Activated CD8-positive, alpha-beta memory T cell treated with anti-CD3 and anti-CD28 coated beads, Interleukin-2, amount 10 ng/mL, durations not matched to agents 7 days and 5 days (primary cell): ENCODE results near the gene GPX4. TPM values are rescaled to one million over a fixed set of nuclear protein-coding genes. Genes with fewer than 3 reads are reported as not detected.

Source experiments
- ATAC-seq: fragments of 150-1000 bp; cut with Tn5 transposase; one replicate; pipeline ENCODE4 v1.10.0; 2021; ENCODE audit warnings: moderate library complexity
- CTCF ChIA-PET: fragments of 350-600 bp; sonication (Branson Sonifier 250); formaldehyde crosslinking; loops from one replicate; lab custom pipeline; 2021; ENCODE audit warnings: antibody characterized with exemption; lab: Charles Lee
- DNase-seq: peaks from one replicate; pipeline ENCODE4 v3.0.0-alpha.2; 2020
- H3K27ac Mint-ChIP-seq: one replicate; pipeline ENCODE4 v1.8.0; 2021; ENCODE audit warnings: mild to moderate bottlenecking, mixed read lengths
- H3K27me3 Mint-ChIP-seq: one replicate; pipeline ENCODE4 v1.8.0; 2021; ENCODE audit warnings: mixed read lengths
- H3K36me3 Mint-ChIP-seq: one replicate; pipeline ENCODE4 v1.8.0; 2021; ENCODE audit warnings: mild to moderate bottlenecking, mixed read lengths
- H3K4me1 Mint-ChIP-seq: one replicate; pipeline ENCODE4 v1.8.0; 2021; ENCODE audit warnings: mixed read lengths
- H3K4me3 Mint-ChIP-seq: one replicate; pipeline ENCODE4 v1.8.0; 2021; ENCODE audit warnings: mild to moderate bottlenecking, moderate library complexity, mixed read lengths
- H3K9me3 Mint-ChIP-seq: one replicate; pipeline ENCODE4 v1.8.0; 2022; ENCODE audit warnings: low read depth, mixed read lengths
- total RNA-seq, 2 experiments: library from RNA; stranded (reverse); gene quantifications; one replicate each; pipeline ENCODE4 v1.2.3, GENCODE V29; 2021

Gene GPX4
- total RNA-seq, 2 experiments from 2014 or later: 143 to 217 TPM

DNA sequence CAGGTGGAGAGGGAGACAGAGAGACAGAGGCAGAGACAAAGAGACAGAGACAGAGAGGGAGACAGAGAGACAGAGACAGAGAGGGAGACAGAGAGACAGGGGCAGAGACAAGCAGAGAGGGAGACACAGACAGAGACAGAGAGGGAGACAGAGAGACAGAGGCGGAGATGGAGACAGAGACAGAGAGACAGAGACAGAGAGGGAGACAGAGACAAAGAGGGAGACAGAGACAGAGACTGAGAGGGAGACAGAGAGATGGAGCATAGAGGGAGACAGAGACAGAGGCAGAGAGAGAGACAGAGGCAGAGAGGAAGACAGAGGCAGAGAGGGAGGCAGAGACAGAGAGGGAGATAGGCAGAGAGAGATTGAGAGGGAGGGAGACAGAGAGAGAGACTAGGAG, 40.9 kb downstream of the GPX4 start:
- Mint-ChIP-seq H3K36me3 (peaks cover 27% of the 10 kb centered on the region), H3K4me3 (no peak overlapping the region), H3K4me1 (peaks cover 4% of the 10 kb centered on the region), H3K27me3 (no peaks in the 10 kb centered on the region), H3K9me3 (peaks cover 3% of the 10 kb centered on the region), H3K27ac (no peak overlapping the region)
- CTCF ChIA-PET: no interaction called here
- DNase-seq (no peak), ATAC-seq (no peak)

DNA sequence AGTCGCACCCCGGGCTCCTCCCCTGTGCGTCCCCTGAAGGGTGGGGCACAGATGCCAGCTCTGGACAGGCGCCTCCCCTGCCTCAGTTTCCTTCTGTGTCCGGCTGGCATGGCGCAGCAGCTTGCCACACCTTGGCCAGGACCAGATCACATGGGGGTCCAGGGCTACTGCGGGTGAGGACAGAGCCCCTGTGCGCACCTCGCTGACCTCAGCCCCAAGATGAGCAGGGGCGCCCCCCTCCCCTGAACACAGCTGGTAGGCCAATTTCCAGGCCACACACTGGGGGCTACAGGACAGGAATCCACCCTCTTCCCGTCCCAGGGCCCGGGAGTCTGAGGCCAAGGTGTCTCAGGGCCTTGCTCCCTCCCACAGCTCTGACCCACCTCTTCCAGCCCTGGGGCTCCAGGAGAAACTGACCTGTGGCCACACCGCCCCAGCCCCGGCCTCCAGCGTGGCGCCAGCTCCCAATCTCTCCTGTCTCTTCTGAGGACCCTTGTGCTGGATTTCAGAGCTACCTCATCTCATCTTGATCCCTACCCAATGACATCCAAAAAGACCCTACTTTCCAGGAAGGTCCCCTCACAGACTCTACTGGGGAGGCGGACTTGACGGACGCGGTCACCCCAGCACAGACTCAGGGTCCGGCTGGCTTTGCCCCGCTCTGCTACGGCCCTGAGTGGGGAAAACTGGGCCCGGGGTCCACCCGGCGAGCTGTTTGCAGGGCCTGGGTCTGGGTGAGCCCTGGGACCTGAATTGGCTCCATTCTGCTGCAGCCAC, 42.0 kb downstream of the GPX4 start:
- CTCF ChIA-PET: no interaction called here
- no peaks in the 10 kb centered on the region for H3K27me3 Mint-ChIP-seq
- H3K4me1 Mint-ChIP-seq: peaks cover 4% of the 10 kb centered on the region
- DNase-seq: no peak
- peaks cover 3% of the 10 kb centered on the region for H3K9me3 Mint-ChIP-seq
- no peak overlapping the region for H3K27ac Mint-ChIP-seq
- no peak for ATAC-seq
- H3K4me3 Mint-ChIP-seq: no peak overlapping the region
- peaks cover 24% of the 10 kb centered on the region for H3K36me3 Mint-ChIP-seq

DNA sequence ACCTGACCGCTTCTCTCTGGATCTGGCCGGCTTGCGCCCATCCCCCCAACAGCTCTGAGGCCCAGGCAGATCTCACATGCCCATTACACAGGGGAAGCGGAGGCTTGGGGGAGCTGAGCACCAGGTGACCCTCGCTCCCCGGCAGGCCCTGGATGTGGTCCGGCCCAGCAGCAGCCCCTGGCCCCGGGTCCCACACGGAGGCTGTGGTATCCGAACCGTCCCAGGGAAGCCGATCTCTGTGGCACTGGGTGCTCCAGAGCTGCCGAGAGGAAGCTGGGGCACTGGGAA, 42.6 kb downstream of the GPX4 start:
- Mint-ChIP-seq H3K4me1 (peaks cover 4% of the 10 kb centered on the region), H3K4me3 (no peak overlapping the region), H3K9me3 (peaks cover 3% of the 10 kb centered on the region), H3K27ac (no peak overlapping the region), H3K36me3 (peaks cover 24% of the 10 kb centered on the region), H3K27me3 (no peaks in the 10 kb centered on the region)
- no peak for DNase-seq
- ATAC-seq: no peak
- CTCF ChIA-PET: no interaction called here

DNA sequence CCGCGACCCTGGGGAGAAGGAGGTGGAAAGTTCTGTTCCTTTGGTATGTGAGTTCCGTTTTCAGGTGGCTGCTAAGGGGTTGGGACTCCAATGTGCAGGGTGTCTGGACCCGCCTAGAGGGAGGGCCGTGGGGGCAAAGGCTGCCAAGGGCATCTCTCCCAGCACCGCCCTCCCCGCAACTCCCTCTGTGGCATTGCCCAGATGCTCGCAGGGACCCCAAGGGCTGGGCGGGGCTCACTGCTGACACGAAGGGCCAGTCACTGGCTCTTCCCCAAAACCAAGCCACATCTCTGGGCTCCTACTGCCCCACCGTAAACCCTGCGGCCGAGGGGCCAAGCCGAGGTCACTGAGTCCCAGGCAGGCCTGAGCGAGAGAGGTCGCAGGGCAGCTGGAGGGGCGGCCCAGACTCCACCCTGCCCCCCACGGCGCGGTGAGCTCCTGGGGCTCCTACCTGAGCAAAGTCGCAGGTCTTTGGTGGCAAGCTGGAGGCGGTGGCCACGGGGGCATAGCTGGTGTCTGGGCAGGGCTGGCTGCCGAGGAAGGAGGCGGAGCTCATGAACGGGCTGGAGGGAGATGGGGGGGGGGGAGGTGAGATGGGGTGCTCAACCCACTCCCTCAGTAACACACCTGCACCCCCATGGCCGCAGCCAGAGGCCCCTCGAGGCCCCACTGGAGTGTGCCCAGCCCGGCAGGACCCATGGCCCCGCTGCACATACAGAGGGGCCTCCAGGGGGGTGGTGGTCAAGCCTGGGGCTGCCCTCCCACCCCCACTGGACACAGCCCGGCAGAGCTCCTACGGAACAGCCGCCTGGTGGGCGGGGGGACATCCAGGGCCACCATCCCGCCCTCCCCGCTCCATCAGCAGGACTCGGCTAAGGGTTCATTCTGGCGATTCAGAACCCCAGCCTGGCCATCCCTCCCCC, 43.3 kb downstream of the GPX4 start:
- DNase-seq (no peak), ATAC-seq (no peak)
- no peaks in the 10 kb centered on the region for H3K9me3 Mint-ChIP-seq
- H3K36me3 Mint-ChIP-seq: peaks cover 24% of the 10 kb centered on the region
- no peak overlapping the region for H3K27ac Mint-ChIP-seq
- CTCF ChIA-PET: no interaction called here
- no peak overlapping the region for H3K4me3 Mint-ChIP-seq
- no peaks in the 10 kb centered on the region for H3K27me3 Mint-ChIP-seq
- H3K4me1 Mint-ChIP-seq: peaks cover 4% of the 10 kb centered on the region

DNA sequence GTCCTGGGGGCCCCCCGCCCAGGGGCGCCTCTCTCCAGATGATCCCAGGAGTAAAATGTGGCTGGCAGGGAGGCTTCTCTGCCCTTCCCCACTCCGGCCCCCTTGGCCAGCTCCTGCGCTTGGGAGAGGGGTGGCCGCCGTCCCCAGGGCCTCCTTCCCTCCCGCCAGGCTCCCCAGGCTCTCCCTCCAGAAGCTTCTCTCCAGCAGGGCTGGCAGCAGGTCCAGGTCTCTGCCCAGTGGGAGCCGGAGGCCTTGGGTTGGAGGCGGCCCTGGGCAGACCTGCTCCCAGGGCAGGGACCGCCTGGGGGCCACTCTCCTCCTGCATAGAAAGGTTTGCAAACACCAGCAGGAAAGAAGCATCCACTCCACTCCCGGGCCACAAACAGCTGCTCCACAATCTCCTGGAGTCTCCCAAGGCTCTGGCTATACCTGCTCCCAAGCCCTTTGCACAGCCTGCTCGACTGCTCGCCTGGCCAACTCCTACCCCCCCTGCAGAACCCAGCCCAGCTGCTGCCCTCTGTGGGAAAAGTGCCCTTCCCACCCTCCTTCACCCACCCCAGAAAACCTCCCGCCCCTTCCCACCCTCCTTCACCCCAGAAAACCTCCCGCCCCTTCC, 44.2 kb downstream of the GPX4 start:
- H3K9me3 Mint-ChIP-seq: no peaks in the 10 kb centered on the region
- CTCF ChIA-PET: no interaction called here
- H3K27ac Mint-ChIP-seq: no peak overlapping the region
- H3K27me3 Mint-ChIP-seq: no peaks in the 10 kb centered on the region
- no peak for DNase-seq
- H3K36me3 Mint-ChIP-seq: peaks cover 22% of the 10 kb centered on the region
- peaks cover 4% of the 10 kb centered on the region for H3K4me1 Mint-ChIP-seq
- ATAC-seq: no peak
- no peak overlapping the region for H3K4me3 Mint-ChIP-seq

DNA sequence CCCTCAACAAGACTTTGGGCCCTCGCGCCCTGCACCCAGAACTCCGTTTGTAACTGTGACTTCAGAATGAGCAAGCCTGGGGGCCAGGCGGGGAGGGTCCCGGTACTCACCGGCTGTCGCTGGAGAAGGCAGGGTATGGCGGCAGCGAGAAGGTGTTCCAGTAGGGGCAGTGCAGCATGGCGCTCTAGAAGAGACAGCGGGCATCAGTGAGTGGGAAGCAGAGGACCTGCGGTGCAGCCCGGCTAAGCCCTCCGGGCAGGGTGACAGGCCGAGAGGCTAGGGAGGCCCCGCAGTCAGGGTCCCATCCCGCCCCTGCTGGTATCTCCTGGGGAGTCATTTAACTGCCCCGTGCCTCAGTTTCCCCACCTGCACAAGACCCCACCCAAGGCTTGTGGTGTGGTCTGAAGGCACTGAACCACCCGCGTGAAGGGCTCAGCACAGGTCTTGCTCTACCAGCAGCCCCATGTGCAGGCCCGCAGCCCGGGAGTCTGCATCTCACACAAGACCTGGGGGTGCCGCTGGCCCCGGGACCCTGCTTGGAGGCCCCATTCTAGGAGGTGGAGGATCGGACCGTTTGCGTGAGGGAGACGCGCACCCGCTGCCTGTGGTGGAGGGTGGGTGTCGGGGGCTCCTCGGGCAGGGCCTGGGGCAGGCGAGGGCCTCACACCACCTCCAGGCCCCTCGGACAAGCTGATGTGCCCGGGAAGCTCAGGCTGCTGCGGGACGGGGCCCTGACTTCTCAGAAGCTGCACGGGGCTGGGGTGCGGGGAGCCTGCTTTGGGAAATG, 45.7 kb downstream of the GPX4 start:
- Mint-ChIP-seq H3K36me3 (peaks cover 10% of the 10 kb centered on the region), H3K27me3 (no peaks in the 10 kb centered on the region), H3K9me3 (no peaks in the 10 kb centered on the region), H3K27ac (no peak overlapping the region), H3K4me1 (peaks cover 3% of the 10 kb centered on the region), H3K4me3 (no peak overlapping the region)
- DNase-seq (no peak), ATAC-seq (no peak)
- CTCF ChIA-PET: no interaction called here

DNA sequence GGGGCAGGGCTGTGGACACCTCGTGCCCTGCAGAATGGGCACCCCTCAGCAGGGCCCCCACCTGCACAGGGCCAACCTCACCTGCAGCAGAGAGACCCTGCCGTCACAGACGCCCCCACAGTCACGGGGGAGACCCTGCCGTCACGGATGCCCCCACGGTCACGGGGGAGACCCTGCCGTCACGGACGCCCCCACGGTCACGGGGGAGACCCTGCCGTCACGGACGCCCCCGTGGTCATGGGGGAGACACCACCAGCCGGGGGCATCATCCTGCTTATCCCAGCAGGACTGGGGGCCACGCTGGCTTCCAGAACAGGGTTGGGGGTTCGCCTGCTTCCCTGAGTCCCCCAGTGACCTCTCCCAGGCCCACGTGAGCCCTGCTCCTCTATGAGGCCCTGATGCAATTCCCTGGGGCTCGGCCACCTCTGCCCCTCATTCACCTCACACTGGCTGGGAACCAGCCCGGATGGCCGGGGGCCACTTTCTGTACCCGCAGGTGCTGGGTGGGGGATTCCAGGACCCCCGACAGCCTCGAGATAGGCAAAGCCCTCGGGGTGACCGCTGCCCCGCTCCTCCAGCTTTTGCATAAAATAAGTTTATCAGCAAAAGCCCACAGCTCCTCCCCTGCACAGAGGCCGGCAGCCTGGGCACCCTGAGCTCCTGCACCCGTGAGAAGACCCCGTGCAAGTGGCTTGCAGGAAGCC, 46.7 kb downstream of the GPX4 start:
- CTCF ChIA-PET: interaction anchor here (1.0 kb wide), 1 partner anchor 37 kb away, joined by 3 read pairs; no protein-coding TSS in a partner anchor

DNA sequence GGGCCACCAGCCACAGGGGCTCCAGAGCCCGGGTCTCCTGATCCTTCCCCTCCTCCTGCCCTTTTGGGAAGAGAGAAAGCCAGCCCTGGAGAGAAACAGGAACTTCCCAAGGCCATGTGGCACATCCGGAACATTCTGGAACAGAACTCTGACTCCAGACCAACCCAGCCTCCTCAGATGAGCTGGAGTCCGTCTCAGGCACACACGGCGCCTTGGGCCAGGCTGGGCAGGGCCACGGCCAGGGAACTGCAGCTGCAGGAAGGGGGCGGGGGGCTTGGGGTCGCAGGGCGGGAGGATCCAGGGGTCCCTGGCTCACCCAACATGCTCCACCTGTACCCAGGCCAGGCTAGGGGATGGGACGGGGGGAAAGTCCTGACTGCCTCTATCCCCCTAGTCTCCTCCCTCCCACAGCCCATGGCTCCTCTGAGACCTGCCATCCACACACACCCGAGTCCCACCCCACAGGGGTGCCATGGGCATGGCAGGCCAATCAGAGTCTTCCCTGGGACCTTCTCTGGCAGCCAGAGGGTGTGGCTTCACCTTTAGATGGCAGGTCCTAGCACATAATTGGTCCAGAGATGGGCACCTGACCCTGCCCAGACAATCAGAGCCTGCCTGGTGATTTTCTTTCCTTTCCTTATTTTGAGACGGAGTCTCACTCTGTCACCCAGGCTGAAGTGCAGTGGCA, 47.4 kb downstream of the GPX4 start:
- CTCF ChIA-PET: interaction anchor here (1.0 kb wide), 1 partner anchor 38 kb away, joined by 3 read pairs; no protein-coding TSS in a partner anchor
- no peak overlapping the region for H3K4me3 Mint-ChIP-seq

More for the DNA sequence above, 46.7 kb downstream of the GPX4 start:
- ATAC-seq (no peak), DNase-seq (no peak)
- no peak overlapping the region for H3K27ac Mint-ChIP-seq
- H3K4me3 Mint-ChIP-seq: no peak overlapping the region
- no peaks in the 10 kb centered on the region for H3K4me1 Mint-ChIP-seq
- peaks cover 5% of the 10 kb centered on the region for H3K36me3 Mint-ChIP-seq
- no peaks in the 10 kb centered on the region for H3K27me3 Mint-ChIP-seq
- H3K9me3 Mint-ChIP-seq: no peaks in the 10 kb centered on the region

DNA sequence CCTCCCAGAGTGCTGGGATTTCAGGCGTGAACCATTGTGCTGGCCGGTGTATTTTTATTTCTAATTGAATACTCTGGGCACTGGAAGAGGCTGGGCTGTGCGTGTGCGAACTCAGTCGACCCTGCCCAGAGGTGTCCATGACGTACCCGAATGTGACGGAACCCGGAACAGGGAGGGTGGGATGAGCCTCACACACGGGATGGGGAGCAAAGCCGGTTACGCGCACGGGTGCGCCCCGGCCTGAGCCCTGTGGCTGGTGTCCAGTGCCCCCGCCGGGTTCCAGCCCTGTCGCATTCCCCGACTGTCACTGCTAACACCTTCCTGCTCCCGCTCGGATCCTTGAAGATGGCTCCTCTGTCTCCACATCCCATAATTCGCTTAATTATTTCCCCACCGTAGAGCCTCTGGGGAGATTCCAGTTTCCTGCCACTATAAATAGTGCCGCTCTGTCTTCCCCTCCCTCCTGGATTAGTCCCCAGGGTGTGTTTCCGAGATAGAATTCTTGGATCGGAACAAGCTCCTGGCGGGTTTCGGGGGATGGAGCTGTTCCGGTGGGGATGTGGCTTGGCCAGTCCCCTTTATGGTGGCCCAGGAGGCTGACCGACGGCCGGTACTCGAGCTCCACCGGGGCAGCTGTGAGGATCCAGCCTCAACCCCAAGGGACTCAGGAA, 48.3 kb downstream of the GPX4 start:
- Mint-ChIP-seq H3K27ac (no peak overlapping the region), H3K9me3 (no peaks in the 10 kb centered on the region), H3K4me3 (no peak overlapping the region), H3K36me3 (peaks cover 5% of the 10 kb centered on the region), H3K27me3 (no peaks in the 10 kb centered on the region), H3K4me1 (no peaks in the 10 kb centered on the region)
- CTCF ChIA-PET: no interaction called here
- DNase-seq (no peak), ATAC-seq (no peak)

More for the DNA sequence above, 47.4 kb downstream of the GPX4 start:
- no peaks in the 10 kb centered on the region for H3K9me3 Mint-ChIP-seq
- no peak for DNase-seq
- no peaks in the 10 kb centered on the region for H3K4me1 Mint-ChIP-seq
- no peaks in the 10 kb centered on the region for H3K27me3 Mint-ChIP-seq
- no peak overlapping the region for H3K27ac Mint-ChIP-seq
- H3K36me3 Mint-ChIP-seq: peaks cover 5% of the 10 kb centered on the region
- peak; percentile 35 for ATAC-seq

DNA sequence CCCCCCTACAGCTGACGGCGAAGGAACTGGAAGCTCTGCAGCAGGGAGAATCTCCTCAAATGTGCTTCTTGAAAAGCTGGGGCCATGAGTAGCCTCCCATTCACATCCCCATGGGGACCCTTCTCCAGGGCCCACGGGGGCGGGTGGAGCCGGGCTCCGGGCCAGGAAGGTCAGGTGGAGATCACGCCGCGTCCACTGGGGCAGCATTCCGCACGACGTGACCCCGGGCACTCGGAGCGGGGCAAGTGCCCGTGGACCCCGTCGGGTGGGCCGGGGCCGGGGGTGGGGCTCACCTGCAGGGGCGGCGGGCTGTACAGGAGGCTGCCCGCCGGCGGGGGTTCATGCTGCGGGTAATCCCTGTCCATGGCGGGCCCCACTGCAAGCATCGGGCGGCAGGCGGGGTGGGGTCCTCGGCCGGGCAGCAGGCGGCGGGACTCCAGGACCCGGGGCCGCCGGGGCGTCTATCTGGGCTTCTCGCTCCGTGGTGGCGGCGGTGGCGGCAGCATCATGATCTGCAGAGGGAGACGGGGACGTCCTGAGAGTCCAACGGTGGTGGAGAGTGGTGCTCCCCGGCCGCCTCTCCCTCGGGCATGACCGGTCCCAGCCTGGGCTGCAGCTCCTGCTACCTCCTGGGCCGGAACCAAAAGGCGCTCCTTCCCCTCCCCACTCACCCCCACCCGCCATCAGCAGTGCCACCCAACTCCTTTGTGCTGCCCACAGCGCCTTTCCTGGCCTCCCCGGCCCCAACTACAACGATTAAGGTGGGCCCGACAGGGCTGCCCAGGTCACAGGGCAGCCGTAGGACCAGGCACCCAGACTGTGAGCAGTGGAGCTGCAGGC, 50.3 kb downstream of the GPX4 start:
- H3K27me3 Mint-ChIP-seq: no peaks in the 10 kb centered on the region
- CTCF ChIA-PET: no interaction called here
- H3K9me3 Mint-ChIP-seq: no peaks in the 10 kb centered on the region
- ATAC-seq (no peak), DNase-seq (no peak)
- H3K4me1 Mint-ChIP-seq: no peaks in the 10 kb centered on the region
- no peak overlapping the region for H3K4me3 Mint-ChIP-seq
- H3K27ac Mint-ChIP-seq: no peak overlapping the region
- H3K36me3 Mint-ChIP-seq: peaks cover 5% of the 10 kb centered on the region

DNA sequence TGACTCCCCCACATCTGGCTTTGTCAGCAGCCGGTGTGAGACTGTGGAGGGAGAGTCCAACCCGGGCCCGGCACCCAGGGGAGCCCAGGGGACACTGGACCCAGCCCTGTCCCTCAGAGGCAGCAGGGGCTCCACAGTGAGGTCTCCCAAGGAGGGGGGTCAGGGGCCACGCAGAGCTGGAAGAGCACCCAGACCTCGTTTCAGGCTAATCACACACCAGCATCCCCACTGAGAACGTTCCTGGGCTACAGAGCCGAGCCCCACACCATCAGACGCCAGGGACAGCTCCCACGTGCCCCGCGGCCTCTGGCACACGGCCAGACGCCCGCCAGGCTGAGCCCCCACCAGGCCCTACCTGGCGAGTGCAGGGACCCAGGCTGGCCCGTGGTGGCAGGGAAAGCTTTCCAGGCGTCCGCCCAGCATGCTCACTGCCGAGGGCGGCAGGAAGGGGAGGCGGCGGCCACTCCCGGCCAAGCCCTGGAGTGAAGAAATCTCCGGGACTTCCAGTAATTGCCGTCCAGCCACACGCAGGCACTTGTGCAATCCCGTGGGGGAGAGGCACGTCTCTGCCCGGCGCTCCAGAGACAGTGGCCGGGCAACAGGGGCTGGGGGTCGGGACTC, 51.0 kb downstream of the GPX4 start:
- H3K27me3 Mint-ChIP-seq: no peaks in the 10 kb centered on the region

More for the DNA sequence above, 51.0 kb downstream of the GPX4 start:
- no peak for DNase-seq
- ATAC-seq: no peak
- H3K27ac Mint-ChIP-seq: no peak overlapping the region
- H3K9me3 Mint-ChIP-seq: no peaks in the 10 kb centered on the region
- CTCF ChIA-PET: no interaction called here
- H3K36me3 Mint-ChIP-seq: peaks cover 5% of the 10 kb centered on the region
- H3K4me3 Mint-ChIP-seq: no peak overlapping the region
- no peaks in the 10 kb centered on the region for H3K4me1 Mint-ChIP-seq
